Measurements from ENCODE around the gene FARP1.

The FARP1 gene

GRCh38 chr13:98133946-98134345, 8.9 kb upstream of the FARP1 start:
- TF ChIP-seq TAF1 (IDR thresholded peaks at IDR 0.05; ENCODE audit: borderline replicate concordance, insufficient read depth, low read length) (no peak), FOXP2 (optimal IDR thresholded peaks at IDR 0.05; ENCODE audit: borderline replicate concordance, extremely low read depth, extremely low read length, insufficient read depth) (no peak), REST (IDR thresholded peaks at IDR 0.05; ENCODE audit: insufficient read depth in 1 of 2, low read depth in 2 of 2, low read length in 2 of 2) (no peak), POLR2AphosphoS5 (IDR thresholded peaks at IDR 0.05; ENCODE audit: low read depth, low read length) (no peak), SIN3A (IDR thresholded peaks at IDR 0.05; ENCODE audit: borderline replicate concordance, insufficient read depth, low read length) (no peak)

- TF ChIP-seq FOXP2 (optimal IDR thresholded peaks at IDR 0.05; ENCODE audit: borderline replicate concordance, extremely low read depth, extremely low read length, insufficient read depth): no peak
- TF ChIP-seq REST (IDR thresholded peaks at IDR 0.05; ENCODE audit: insufficient read depth in 1 of 2, low read depth in 2 of 2, low read length in 2 of 2): no peak
- no peak for TF ChIP-seq TAF1 (IDR thresholded peaks at IDR 0.05; ENCODE audit: borderline replicate concordance, insufficient read depth, low read length)
- TF ChIP-seq SIN3A (IDR thresholded peaks at IDR 0.05; ENCODE audit: borderline replicate concordance, insufficient read depth, low read length): no peak
- no peak for TF ChIP-seq POLR2AphosphoS5 (IDR thresholded peaks at IDR 0.05; ENCODE audit: low read depth, low read length)
Observed at GRCh38 chr13:98134901-98135300, 8.0 kb upstream of the FARP1 start.

GRCh38 chr13:98141091-98141490, 1.8 kb upstream of the FARP1 start:
- TF ChIP-seq REST (IDR thresholded peaks at IDR 0.05; ENCODE audit: insufficient read depth in 1 of 2, low read depth in 2 of 2, low read length in 2 of 2) (no peak), TAF1 (IDR thresholded peaks at IDR 0.05; ENCODE audit: borderline replicate concordance, insufficient read depth, low read length) (no peak), SIN3A (IDR thresholded peaks at IDR 0.05; ENCODE audit: borderline replicate concordance, insufficient read depth, low read length) (no peak), POLR2AphosphoS5 (IDR thresholded peaks at IDR 0.05; ENCODE audit: low read depth, low read length) (no peak), FOXP2 (optimal IDR thresholded peaks at IDR 0.05; ENCODE audit: borderline replicate concordance, extremely low read depth, extremely low read length, insufficient read depth) (no peak)

GRCh38 chr13:98141509-98142379, 1.1 kb upstream of the FARP1 start:
- TF ChIP-seq POLR2AphosphoS5 (IDR thresholded peaks at IDR 0.05; ENCODE audit: low read depth, low read length) (no peak), TAF1 (IDR thresholded peaks at IDR 0.05; ENCODE audit: borderline replicate concordance, insufficient read depth, low read length) (no peak), SIN3A (IDR thresholded peaks at IDR 0.05; ENCODE audit: borderline replicate concordance, insufficient read depth, low read length) (no peak), REST (IDR thresholded peaks at IDR 0.05; ENCODE audit: insufficient read depth in 1 of 2, low read depth in 2 of 2, low read length in 2 of 2) (no peak), FOXP2 (optimal IDR thresholded peaks at IDR 0.05; ENCODE audit: borderline replicate concordance, extremely low read depth, extremely low read length, insufficient read depth) (no peak)

Data from PFSK-1 (cell line).